Activated CD4-positive, alpha-beta T cell treated with anti-CD3 and anti-CD28 coated beads, Interleukin-2, amount 10 ng/mL, durations not matched to agents 7 days and 5 days (primary cell): Measurements from ENCODE around the gene RYR3. TPM values are rescaled to one million over a fixed set of nuclear protein-coding genes. Genes with fewer than 3 reads are reported as not detected.
A peak's percentile ranks its signal among the peaks of the same experiment; 100 is the strongest.

Experiments
- CTCF ChIA-PET: fragments of 350-600 bp; sonication (Branson Sonifier 250); formaldehyde crosslinking; loops from one replicate; lab custom pipeline; 2021; ENCODE audit warnings: antibody characterized with exemption; lab: Charles Lee
- POLR2A ChIA-PET: fragments of 350-600 bp; sonication (Branson Sonifier 250); formaldehyde crosslinking; loops from one replicate; lab custom pipeline; 2021; ENCODE audit warnings: antibody characterized with exemption; lab: Charles Lee
- DNase-seq: peaks from one replicate; pipeline ENCODE4 v3.0.0-alpha.2; 2020
- H3K27ac Mint-ChIP-seq: one replicate; pipeline ENCODE4 v1.8.0; 2021; ENCODE audit warnings: mild to moderate bottlenecking, moderate library complexity, mixed read lengths
- H3K27me3 Mint-ChIP-seq: one replicate; pipeline ENCODE4 v1.8.0; 2021; ENCODE audit warnings: mixed read lengths
- H3K36me3 Mint-ChIP-seq: one replicate; pipeline ENCODE4 v1.8.0; 2021; ENCODE audit warnings: low read depth, mixed read lengths
- H3K4me1 Mint-ChIP-seq: one replicate; pipeline ENCODE4 v1.8.0; 2021; ENCODE audit warnings: mixed read lengths
- H3K4me3 Mint-ChIP-seq: one replicate; pipeline ENCODE4 v1.8.0; 2021; ENCODE audit warnings: mild to moderate bottlenecking, moderate library complexity, mixed read lengths
- H3K9me3 Mint-ChIP-seq: one replicate; pipeline ENCODE4 v1.8.0; 2021; ENCODE audit warnings: mixed read lengths
- total RNA-seq, 2 experiments: library from RNA; stranded (reverse); gene quantifications; one replicate each; pipeline ENCODE4 v1.2.3, GENCODE V29; 2021

Gene RYR3
- total RNA-seq, 2 experiments from 2014 or later: not detected

DNA sequence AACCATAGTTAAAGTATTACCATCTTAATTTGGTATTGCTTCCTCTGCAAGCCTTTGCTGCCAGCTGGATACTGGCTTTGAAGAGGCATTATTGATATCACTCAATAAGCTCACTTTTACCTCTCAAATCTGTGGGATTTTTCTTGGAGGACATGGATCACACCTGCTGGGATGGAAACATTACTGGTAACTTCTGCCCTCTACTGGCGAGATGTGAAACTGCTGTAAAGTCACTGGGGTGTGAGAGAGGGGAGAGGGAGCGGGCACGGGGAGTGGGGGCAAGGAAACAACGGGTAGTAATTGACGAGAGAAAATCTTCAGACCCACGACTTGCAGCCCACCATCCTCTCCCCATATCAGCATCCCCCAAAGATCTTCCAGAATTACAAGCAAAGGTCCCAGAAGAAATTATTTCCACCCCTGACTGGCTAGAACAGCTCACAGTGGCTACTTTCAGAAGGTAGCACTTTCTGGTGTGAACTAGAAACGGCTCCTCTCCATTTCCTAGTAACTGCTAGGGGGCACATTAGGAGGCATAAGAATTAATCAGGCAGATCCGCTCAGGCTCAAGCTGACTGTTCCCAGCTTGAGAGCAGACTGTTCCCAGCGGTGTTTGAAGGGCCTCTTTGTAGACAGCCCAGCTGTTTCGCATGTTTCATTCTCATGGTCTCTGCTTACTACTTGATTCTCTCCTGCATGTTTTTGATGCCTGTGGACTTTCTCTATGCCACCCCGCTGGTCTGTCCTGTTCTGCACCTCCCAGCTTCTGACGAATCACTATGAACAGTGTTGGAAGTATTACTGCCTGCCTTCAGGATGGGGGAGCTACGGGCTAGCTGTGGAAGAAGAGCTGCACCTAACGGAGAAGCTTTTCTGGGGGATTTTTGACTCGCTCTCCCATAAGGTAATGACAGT is 427.2 kb downstream of the RYR3 start:
- ChIA-PET POLR2A (no interaction called here), CTCF (interaction anchor here (0.5 to 1.7 kb wide), 3 partner anchors 10 to 77 kb away, joined by 3 to 6 read pairs (median 4); no protein-coding TSS in a partner anchor)
- H3K36me3 Mint-ChIP-seq: no peaks in the 10 kb centered on the region
- no peaks in the 10 kb centered on the region for H3K27me3 Mint-ChIP-seq
- no peaks in the 10 kb centered on the region for H3K4me1 Mint-ChIP-seq
- H3K27ac Mint-ChIP-seq: no peak overlapping the region
- peak; percentile 51 for DNase-seq
- no peak overlapping the region for H3K4me3 Mint-ChIP-seq
- H3K9me3 Mint-ChIP-seq: no peaks in the 10 kb centered on the region

DNA sequence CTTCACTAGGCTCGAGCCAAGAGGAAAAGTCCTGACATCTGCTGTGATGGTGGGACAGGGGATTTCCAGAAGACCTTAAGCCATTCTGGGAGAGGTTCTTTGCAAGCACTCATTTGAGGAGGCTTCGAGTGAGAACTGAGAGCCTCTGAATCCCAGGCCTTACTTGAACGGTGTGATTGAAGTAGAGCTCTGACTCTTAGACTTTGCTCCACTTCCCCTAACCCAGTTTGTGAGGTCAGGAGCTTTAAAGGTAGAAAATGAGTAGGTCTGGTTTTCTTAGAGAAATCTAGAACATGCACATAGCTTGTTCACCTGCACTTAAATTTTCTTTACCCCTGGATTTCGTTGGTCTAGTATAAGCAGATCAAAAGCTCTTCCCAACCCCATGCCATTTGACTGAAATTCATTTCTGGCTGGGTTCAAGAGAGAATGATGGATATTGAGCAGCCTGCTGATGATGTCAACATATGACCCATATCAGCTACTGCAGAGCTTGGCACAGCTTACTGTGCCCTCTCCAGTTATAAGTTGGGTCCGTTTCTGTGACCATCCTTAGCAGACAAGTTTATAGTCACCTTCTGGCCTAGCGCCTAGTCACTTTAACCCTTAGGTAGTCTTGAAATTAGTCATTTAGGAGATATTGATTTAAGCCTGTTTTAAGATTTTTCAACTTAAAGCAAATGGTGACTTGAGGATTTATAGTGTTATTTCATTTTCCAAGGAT is 428.3 kb downstream of the RYR3 start:
- H3K9me3 Mint-ChIP-seq: no peaks in the 10 kb centered on the region
- H3K36me3 Mint-ChIP-seq: no peaks in the 10 kb centered on the region
- no peak overlapping the region for H3K4me3 Mint-ChIP-seq
- no peaks in the 10 kb centered on the region for H3K27me3 Mint-ChIP-seq
- no peak for DNase-seq
- no peak overlapping the region for H3K27ac Mint-ChIP-seq
- no peaks in the 10 kb centered on the region for H3K4me1 Mint-ChIP-seq
- ChIA-PET POLR2A (no interaction called here), CTCF (interaction anchor here (0.9 to 1.7 kb wide), 3 partner anchors 9 to 10 kb away, joined by 3 to 6 read pairs (median 4); no protein-coding TSS in a partner anchor)

DNA sequence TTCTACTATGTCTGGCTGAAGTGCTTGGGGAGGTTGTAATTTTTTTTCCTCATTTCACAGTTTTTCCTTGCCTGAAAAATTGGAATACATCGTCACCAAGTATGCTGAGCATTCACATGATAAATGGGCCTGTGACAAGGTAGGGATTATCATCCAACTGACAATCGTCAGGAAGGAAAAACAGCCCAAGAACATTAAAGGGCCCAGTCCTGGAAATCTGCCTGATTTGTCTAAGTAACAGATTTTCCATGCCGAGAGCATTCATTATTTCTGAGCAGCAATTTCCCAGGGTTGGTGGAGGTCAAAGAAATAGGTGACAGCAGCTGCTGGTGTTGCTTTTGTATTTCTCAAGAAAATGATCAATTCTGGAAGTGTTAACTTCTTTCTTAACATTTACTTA is 431.5 kb downstream of the RYR3 start:
- no peaks in the 10 kb centered on the region for H3K36me3 Mint-ChIP-seq
- POLR2A ChIA-PET: no interaction called here
- CTCF ChIA-PET: no interaction called here
- no peak overlapping the region for H3K4me3 Mint-ChIP-seq
- no peaks in the 10 kb centered on the region for H3K4me1 Mint-ChIP-seq
- no peaks in the 10 kb centered on the region for H3K27me3 Mint-ChIP-seq
- no peak for DNase-seq
- no peaks in the 10 kb centered on the region for H3K9me3 Mint-ChIP-seq
- no peak overlapping the region for H3K27ac Mint-ChIP-seq

DNA sequence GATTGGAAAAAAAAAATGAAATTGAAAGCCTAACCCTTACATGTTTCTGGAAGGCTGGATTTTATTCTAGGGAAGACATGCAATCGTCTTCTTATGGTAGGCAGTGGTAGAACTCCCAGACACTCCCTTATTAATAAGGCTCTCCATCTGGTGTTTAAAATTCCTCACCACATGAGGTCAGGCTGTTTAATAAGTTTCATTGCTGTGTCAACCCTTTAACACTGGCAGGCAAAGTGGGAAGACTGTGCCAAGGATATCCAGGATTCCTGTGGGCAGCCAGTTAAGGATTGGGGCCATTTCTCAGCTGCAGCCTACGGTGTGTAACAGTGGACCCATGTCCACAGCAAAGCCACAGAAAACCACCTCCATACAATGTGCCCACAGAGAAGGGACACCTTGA is 432.0 kb downstream of the RYR3 start:
- Mint-ChIP-seq H3K9me3 (no peaks in the 10 kb centered on the region), H3K4me3 (no peak overlapping the region), H3K36me3 (no peaks in the 10 kb centered on the region), H3K27me3 (no peaks in the 10 kb centered on the region), H3K27ac (no peak overlapping the region), H3K4me1 (no peaks in the 10 kb centered on the region)
- ChIA-PET POLR2A (no interaction called here), CTCF (no interaction called here)
- no peak for DNase-seq

DNA sequence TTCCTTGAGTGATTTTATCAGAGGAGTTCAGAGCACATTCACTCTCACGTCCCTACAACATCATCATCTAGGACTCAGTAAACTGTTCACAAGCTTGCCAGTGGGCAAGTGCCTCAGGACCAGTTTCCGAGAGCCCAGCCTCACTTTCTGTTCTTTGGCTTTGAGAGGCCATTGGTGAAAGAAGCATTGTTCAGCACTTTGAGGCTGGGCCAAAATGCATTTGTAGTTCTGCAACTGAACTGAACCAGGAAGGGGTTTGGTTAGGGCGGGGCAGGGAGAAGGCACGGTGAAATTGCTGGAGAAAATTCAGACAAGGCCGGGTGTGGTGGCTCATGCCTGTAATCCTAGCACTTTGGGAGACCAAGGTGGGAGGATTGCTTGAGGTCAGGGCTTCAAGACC is 435.4 kb downstream of the RYR3 start:
- no peaks in the 10 kb centered on the region for H3K27me3 Mint-ChIP-seq
- no peak overlapping the region for H3K27ac Mint-ChIP-seq
- POLR2A ChIA-PET: no interaction called here
- CTCF ChIA-PET: no interaction called here
- H3K36me3 Mint-ChIP-seq: no peaks in the 10 kb centered on the region
- H3K4me3 Mint-ChIP-seq: no peak overlapping the region
- no peak for DNase-seq
- H3K4me1 Mint-ChIP-seq: no peaks in the 10 kb centered on the region
- no peaks in the 10 kb centered on the region for H3K9me3 Mint-ChIP-seq

DNA sequence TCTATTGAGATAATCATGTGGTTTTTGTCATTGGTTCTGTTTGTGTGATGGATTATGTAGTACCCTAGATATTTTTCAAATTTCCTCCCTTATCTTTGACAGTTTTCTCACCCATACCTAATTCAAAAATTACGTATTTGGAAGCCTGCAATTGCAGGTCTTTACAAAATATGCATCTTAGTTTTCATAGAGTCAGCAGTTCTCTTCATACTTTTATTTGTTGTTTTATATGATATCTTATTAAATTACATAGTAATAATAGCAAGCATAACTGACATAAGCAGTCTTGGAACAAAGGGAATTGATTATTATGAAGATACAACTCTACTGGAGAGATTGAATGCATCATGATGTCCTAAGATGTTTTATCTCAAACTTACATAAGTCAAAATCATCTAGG is 442.2 kb downstream of the RYR3 start:
- H3K4me1 Mint-ChIP-seq: no peaks in the 10 kb centered on the region
- H3K27me3 Mint-ChIP-seq: peaks cover 1% of the 10 kb centered on the region
- ChIA-PET CTCF (no interaction called here), POLR2A (no interaction called here)
- no peak for DNase-seq
- H3K27ac Mint-ChIP-seq: no peak overlapping the region
- no peaks in the 10 kb centered on the region for H3K9me3 Mint-ChIP-seq
- no peak overlapping the region for H3K4me3 Mint-ChIP-seq
- H3K36me3 Mint-ChIP-seq: no peaks in the 10 kb centered on the region

DNA sequence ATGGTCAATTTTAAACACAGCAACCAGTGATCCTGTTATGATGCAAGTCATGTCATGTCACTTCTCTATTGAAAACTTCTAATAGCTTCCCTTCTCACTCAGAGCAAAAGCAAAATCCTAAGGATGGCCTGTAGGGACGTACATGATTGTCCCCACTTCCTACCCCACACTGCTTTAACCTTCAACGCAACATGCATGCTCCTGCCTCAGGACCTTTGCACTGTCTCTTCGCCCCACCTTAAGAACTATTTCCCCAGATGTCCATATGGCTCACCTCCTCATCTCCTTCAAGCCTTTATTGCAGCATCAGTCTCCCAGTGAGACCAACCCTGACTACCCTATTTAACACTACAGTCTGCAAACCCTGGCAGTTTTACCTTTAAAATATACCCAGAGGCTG is 443.5 kb downstream of the RYR3 start:
- peaks cover 2% of the 10 kb centered on the region for H3K27me3 Mint-ChIP-seq
- ChIA-PET CTCF (no interaction called here), POLR2A (interaction anchor here (0.6 kb wide), 1 partner anchor 263 kb away, joined by 3 read pairs; no protein-coding TSS in a partner anchor)
- no peaks in the 10 kb centered on the region for H3K4me1 Mint-ChIP-seq
- no peak for DNase-seq
- H3K9me3 Mint-ChIP-seq: no peaks in the 10 kb centered on the region
- no peak overlapping the region for H3K4me3 Mint-ChIP-seq
- H3K27ac Mint-ChIP-seq: no peak overlapping the region
- no peaks in the 10 kb centered on the region for H3K36me3 Mint-ChIP-seq

DNA sequence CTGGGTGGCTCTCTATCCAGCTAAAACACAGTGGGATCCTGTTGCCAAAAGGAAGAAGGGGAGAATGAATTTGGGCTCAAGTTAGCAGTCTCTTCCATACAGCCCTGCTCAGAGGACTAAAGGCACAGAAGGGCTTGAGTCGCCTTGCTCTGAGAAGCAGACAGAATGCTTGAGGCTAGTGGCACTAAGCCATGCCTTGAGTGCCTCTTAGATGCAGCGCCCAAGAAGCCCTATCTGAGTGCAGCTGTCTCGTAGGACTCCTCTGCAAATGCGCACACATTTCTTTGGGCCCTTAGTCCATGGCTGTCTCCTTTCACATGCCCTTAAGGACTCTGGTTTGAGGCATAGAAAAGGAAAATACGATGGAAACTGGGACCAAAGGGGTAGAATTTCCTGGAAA is 446.2 kb downstream of the RYR3 start:
- no peak for DNase-seq
- ChIA-PET POLR2A (no interaction called here), CTCF (no interaction called here)
- H3K4me3 Mint-ChIP-seq: no peak overlapping the region
- no peaks in the 10 kb centered on the region for H3K9me3 Mint-ChIP-seq
- no peak overlapping the region for H3K27ac Mint-ChIP-seq
- H3K27me3 Mint-ChIP-seq: peaks cover 18% of the 10 kb centered on the region
- H3K4me1 Mint-ChIP-seq: no peaks in the 10 kb centered on the region
- H3K36me3 Mint-ChIP-seq: no peaks in the 10 kb centered on the region

DNA sequence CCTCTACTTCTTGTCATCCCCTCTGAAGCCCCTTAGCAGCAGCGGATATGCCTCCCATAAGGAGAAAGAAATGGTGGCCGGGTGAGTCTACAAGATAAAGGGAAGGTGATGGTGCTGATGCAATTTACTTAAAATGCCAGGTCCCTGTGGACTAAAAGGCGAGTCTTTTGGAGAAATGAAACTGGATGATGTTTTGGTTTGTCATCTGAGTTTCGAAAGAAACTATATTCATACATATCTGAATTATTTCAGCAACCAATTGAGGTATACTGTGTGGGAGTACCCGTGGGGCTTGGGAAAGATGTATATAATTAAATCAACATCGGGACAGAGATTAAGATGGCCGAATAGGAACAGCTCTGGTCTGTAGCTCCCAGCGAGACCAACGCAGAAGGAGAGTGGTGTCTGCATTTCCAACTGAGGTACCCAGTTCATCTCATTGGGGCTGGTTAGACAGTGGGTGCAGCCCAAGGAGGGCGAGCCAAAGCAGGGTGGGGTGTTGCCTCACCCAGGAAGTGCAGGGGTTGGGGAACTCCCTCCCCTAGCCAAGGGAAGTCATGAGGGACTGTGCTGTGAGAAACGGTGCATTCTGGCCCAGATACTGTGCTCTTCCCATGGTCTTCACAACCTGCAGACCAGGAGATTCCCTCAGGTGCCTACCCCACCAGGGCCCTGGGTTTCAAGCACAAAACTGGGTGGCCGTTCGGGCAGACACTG is 446.9 kb downstream of the RYR3 start:
- no peak overlapping the region for H3K27ac Mint-ChIP-seq
- CTCF ChIA-PET: no interaction called here
- no peaks in the 10 kb centered on the region for H3K9me3 Mint-ChIP-seq
- no peak overlapping the region for H3K4me3 Mint-ChIP-seq
- H3K36me3 Mint-ChIP-seq: no peaks in the 10 kb centered on the region
- DNase-seq: no peak
- H3K4me1 Mint-ChIP-seq: no peaks in the 10 kb centered on the region
- H3K27me3 Mint-ChIP-seq: peaks cover 17% of the 10 kb centered on the region
- POLR2A ChIA-PET: no interaction called here

DNA sequence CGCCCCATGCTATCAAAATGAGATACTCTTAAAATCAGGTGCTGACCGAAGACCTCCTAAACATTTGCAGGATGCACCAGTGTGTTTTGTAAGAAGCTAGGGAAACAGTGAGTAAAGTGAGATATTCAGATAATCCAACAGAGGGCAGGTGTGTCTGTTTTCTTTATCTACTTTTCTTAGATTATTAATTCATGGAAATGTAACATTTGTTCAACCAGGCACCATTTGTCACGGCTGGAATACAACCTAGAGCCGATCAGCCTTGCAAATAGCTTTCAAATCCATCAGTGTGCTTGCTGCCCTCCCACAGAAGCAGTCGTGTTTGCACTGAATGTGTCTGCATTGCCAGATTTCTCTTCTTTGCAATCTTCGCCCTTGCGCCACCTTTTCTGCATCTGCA is 455.6 kb downstream of the RYR3 start:
- Mint-ChIP-seq H3K9me3 (no peaks in the 10 kb centered on the region), H3K27ac (no peak overlapping the region), H3K27me3 (peaks cover under 1% of the 10 kb centered on the region), H3K36me3 (no peaks in the 10 kb centered on the region), H3K4me1 (no peaks in the 10 kb centered on the region), H3K4me3 (no peak overlapping the region)
- DNase-seq: no peak
- ChIA-PET CTCF (no interaction called here), POLR2A (no interaction called here)

DNA sequence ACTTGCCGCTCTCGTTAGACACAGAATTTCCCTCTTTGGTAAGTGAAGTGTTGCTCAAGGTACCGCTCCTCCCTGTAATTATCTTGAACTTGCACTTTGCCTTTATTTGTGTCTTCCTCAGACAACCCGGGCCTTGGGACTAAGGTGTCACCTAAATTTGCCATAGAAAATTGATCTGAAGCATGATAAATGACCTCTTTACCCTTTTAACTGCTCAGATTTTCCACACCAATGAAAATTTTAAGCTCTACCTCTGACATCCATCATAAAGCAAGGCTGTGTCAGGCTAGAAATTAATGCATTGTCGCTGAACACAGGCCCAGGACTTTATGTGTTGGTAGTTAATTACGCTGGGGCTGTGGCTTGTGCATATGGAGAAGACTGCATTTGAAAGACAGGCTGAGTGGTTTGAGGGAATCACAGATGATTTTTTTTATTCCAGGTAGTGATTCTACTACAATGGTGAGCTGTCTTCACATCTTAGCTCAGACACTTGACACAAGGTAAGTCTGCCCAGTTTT is 458.0 kb downstream of the RYR3 start:
- Mint-ChIP-seq H3K9me3 (no peaks in the 10 kb centered on the region), H3K4me3 (no peak overlapping the region), H3K4me1 (no peaks in the 10 kb centered on the region), H3K27me3 (peaks cover 3% of the 10 kb centered on the region), H3K27ac (no peak overlapping the region), H3K36me3 (no peaks in the 10 kb centered on the region)
- no peak for DNase-seq
- POLR2A ChIA-PET: no interaction called here
- CTCF ChIA-PET: no interaction called here

DNA sequence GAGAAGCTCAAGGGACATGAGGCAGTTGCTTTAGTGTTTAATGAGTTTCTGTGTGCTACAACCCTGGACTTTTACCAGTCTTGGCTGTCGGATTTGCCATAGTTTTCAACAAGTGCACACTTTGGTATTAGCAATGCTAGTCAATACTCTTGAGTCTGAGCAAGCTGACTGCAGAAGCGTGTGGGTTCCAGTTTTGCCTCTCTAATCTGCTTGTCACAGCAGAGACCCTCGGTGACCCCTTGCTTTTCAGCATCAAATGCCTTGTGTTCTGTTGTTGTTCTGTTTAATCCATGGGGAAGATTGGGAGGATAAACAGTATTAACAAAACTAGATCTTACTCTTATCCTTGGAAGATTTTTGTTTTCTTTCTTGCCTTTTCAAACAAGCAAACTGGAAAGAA is 463.2 kb downstream of the RYR3 start:
- ChIA-PET CTCF (no interaction called here), POLR2A (no interaction called here)
- Mint-ChIP-seq H3K4me3 (no peak overlapping the region), H3K9me3 (no peaks in the 10 kb centered on the region), H3K27ac (no peak overlapping the region), H3K36me3 (no peaks in the 10 kb centered on the region), H3K27me3 (peaks cover 6% of the 10 kb centered on the region), H3K4me1 (no peaks in the 10 kb centered on the region)
- DNase-seq: no peak

DNA sequence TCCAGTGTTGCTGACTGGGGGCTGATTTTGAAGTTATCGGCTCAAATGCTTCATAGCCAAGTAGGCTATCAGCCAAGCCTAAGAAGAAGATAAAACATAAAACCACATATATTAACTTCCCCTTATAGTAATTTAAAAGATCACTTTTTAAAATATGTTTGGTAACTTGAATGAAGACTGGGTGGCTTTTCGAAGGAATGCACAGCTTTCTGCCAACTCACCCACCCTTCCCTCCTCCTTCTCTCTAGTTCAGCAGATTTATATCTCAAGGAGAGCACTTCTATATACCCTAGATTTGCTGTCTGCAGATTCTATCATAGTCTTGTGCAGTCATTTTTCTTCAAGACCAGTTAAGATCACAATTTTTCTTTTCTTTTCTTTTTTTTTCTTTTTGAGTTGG is 468.1 kb downstream of the RYR3 start:
- H3K4me1 Mint-ChIP-seq: no peaks in the 10 kb centered on the region
- CTCF ChIA-PET: no interaction called here
- POLR2A ChIA-PET: no interaction called here
- DNase-seq: no peak
- no peaks in the 10 kb centered on the region for H3K9me3 Mint-ChIP-seq
- H3K27ac Mint-ChIP-seq: no peak overlapping the region
- no peaks in the 10 kb centered on the region for H3K36me3 Mint-ChIP-seq
- no peak overlapping the region for H3K4me3 Mint-ChIP-seq
- peaks cover 3% of the 10 kb centered on the region for H3K27me3 Mint-ChIP-seq
